Measurements from ENCODE around the gene RANBP2. TPM values are rescaled to one million over a fixed set of nuclear protein-coding genes. Genes with fewer than 3 reads are reported as not detected.
A peak's percentile ranks its signal among the peaks of the same experiment; 100 is the strongest.

RANBP2 gene
- total and polyA plus RNA-seq, 9 of the 15 experiments (the other 6 are each of a cell fraction or from before 2014, with no cell fraction given) = 11.7 to 97.4 (median 48.1) TPM

DNA sequence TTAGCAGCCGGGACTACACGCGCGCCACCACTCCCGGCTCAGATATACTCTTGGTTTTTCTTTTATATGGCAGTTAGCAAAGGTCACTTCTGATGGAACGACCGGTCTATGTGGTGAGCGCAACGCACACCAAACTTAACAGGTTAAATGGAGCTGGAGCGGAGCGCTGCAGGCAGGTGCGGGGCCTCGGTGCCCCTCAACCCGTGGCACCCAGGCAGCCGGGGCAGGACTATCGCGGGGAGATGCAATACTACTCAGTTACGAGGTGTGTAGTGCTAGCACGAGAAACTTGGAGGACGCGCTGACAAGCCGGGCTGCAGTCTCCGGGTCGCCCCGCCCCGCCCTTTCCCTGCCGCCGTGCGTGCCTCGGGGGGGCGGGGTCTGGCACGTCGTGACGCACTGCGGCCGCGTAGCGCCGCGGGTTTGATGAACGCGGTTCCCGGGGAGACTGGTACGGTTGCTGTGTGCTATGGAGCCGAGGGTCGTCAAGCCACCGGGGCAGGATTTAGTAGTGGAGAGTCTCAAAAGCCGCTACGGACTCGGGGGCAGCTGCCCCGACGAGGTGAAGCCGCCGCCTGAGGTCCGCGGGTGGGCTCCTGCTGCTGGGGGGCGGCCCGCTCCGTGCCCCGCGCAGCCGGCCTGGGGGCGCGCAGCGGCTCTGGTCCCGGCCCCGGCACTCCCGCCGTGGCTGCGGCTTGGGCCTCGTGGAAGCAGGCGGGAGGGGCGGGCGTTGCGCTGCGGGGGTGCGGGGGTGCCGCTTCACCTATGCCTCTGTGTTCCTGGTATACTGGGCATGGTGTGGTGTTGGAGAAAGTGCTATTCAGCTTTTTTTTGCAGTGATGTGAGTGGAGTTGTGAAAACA, 67.3 kb downstream of the RANBP2 start, which contains the start of gene CCDC138 (continued):
- no peak for TF ChIP-seq CHD1 (IDR thresholded peaks at IDR 0.05; ENCODE audit: low read length)
- peak; percentile 44; the same call in 1 of the 2 replicates for TF ChIP-seq E2F3 (CRISPR knock-in tag; IDR thresholded peaks at IDR 0.05)
- no peak for TF ChIP-seq FOXJ3 (CRISPR knock-in tag; IDR thresholded peaks at IDR 0.05)
- TF ChIP-seq ZNF282 (CRISPR knock-in tag; IDR thresholded peaks at IDR 0.05) = no peak
- no peak for TF ChIP-seq ILK (tag; IDR thresholded peaks at IDR 0.05; ENCODE audit: borderline replicate concordance, low read depth)
- TF ChIP-seq PHF21A (IDR thresholded peaks at IDR 0.05; ENCODE audit: borderline replicate concordance, low read depth) = no peak
- peak in 1 of 2 experiments; percentile 69; a peak in 1 of 4 replicates for TF ChIP-seq TEAD1 (CRISPR knock-in tag; IDR thresholded peaks at IDR 0.05)
- TF ChIP-seq ZNF143 (CRISPR knock-in tag; IDR thresholded peaks at IDR 0.05) = no peak
- 0 out of 2 replicates have a peak, but pooled peaks have one; percentile 42 for TF ChIP-seq GABPB1 (CRISPR knock-in tag; IDR thresholded peaks at IDR 0.05)
- TF ChIP-seq ELF4 (CRISPR knock-in tag; IDR thresholded peaks at IDR 0.05) = no peak
- no peak for TF ChIP-seq HDGF (IDR thresholded peaks at IDR 0.05)
- TF ChIP-seq, protein P1, sequence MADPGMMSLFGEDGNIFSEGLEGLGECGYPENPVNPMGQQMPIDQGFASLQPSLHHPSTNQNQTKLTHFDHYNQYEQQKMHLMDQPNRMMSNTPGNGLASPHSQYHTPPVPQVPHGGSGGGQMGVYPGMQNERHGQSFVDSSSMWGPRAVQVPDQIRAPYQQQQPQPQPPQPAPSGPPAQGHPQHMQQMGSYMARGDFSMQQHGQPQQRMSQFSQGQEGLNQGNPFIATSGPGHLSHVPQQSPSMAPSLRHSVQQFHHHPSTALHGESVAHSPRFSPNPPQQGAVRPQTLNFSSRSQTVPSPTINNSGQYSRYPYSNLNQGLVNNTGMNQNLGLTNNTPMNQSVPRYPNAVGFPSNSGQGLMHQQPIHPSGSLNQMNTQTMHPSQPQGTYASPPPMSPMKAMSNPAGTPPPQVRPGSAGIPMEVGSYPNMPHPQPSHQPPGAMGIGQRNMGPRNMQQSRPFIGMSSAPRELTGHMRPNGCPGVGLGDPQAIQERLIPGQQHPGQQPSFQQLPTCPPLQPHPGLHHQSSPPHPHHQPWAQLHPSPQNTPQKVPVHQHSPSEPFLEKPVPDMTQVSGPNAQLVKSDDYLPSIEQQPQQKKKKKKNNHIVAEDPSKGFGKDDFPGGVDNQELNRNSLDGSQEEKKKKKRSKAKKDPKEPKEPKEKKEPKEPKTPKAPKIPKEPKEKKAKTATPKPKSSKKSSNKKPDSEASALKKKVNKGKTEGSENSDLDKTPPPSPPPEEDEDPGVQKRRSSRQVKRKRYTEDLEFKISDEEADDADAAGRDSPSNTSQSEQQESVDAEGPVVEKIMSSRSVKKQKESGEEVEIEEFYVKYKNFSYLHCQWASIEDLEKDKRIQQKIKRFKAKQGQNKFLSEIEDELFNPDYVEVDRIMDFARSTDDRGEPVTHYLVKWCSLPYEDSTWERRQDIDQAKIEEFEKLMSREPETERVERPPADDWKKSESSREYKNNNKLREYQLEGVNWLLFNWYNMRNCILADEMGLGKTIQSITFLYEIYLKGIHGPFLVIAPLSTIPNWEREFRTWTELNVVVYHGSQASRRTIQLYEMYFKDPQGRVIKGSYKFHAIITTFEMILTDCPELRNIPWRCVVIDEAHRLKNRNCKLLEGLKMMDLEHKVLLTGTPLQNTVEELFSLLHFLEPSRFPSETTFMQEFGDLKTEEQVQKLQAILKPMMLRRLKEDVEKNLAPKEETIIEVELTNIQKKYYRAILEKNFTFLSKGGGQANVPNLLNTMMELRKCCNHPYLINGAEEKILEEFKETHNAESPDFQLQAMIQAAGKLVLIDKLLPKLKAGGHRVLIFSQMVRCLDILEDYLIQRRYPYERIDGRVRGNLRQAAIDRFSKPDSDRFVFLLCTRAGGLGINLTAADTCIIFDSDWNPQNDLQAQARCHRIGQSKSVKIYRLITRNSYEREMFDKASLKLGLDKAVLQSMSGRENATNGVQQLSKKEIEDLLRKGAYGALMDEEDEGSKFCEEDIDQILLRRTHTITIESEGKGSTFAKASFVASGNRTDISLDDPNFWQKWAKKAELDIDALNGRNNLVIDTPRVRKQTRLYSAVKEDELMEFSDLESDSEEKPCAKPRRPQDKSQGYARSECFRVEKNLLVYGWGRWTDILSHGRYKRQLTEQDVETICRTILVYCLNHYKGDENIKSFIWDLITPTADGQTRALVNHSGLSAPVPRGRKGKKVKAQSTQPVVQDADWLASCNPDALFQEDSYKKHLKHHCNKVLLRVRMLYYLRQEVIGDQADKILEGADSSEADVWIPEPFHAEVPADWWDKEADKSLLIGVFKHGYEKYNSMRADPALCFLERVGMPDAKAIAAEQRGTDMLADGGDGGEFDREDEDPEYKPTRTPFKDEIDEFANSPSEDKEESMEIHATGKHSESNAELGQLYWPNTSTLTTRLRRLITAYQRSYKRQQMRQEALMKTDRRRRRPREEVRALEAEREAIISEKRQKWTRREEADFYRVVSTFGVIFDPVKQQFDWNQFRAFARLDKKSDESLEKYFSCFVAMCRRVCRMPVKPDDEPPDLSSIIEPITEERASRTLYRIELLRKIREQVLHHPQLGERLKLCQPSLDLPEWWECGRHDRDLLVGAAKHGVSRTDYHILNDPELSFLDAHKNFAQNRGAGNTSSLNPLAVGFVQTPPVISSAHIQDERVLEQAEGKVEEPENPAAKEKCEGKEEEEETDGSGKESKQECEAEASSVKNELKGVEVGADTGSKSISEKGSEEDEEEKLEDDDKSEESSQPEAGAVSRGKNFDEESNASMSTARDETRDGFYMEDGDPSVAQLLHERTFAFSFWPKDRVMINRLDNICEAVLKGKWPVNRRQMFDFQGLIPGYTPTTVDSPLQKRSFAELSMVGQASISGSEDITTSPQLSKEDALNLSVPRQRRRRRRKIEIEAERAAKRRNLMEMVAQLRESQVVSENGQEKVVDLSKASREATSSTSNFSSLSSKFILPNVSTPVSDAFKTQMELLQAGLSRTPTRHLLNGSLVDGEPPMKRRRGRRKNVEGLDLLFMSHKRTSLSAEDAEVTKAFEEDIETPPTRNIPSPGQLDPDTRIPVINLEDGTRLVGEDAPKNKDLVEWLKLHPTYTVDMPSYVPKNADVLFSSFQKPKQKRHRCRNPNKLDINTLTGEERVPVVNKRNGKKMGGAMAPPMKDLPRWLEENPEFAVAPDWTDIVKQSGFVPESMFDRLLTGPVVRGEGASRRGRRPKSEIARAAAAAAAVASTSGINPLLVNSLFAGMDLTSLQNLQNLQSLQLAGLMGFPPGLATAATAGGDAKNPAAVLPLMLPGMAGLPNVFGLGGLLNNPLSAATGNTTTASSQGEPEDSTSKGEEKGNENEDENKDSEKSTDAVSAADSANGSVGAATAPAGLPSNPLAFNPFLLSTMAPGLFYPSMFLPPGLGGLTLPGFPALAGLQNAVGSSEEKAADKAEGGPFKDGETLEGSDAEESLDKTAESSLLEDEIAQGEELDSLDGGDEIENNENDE (IDR thresholded peaks at IDR 0.05; ENCODE audit: low read depth, low read length) = no peak
- TF ChIP-seq THAP12 (CRISPR knock-in tag; IDR thresholded peaks at IDR 0.05) = peak; percentile 72; the same call in 1 of the 2 replicates
- no peak for TF ChIP-seq ZNF780A (CRISPR knock-in tag; IDR thresholded peaks at IDR 0.05)
- no peak for TF ChIP-seq ZC3H11A (IDR thresholded peaks at IDR 0.05; ENCODE audit: low read depth, low read length)
